Neuronal stem cell (in vitro differentiated cells): ENCODE data around the gene AKAP11.
"Not testable (repeated sequence)": the region's sequence is repeated elsewhere in the genome, so short reads cannot be mapped to it uniquely, and the experiment has no call there.

ENCODE experiments used
- DNase-seq: peaks from one replicate; pipeline ENCODE4 v3.0.0-alpha.2; 2013; ENCODE audit warnings: low spot score
- H2AFZ ChIP-seq: one replicate; pipeline ENCODE4 v1.6.1; 2013; ENCODE audit warnings: mild to moderate bottlenecking, low read length, inconsistent platforms
- H2AK5ac ChIP-seq: 2 replicates; pipeline ENCODE4 v1.6.1; 2013; ENCODE audit warnings: low read depth, mild to moderate bottlenecking, inconsistent platforms, low read length, moderate library complexity, mixed read lengths
- H2BK120ac ChIP-seq: 2 replicates; pipeline ENCODE4 v1.6.1; 2013; ENCODE audit warnings: low read depth, mild to moderate bottlenecking, inconsistent platforms, low read length, moderate library complexity, mixed read lengths
- H2BK12ac ChIP-seq: one replicate; pipeline ENCODE4 v1.6.1; 2013; ENCODE audit warnings: low read length, inconsistent platforms
- H2BK15ac ChIP-seq: 2 replicates; pipeline ENCODE4 v1.6.1; 2013; ENCODE audit warnings: mild to moderate bottlenecking, low read length, inconsistent platforms, mixed read lengths
- H2BK5ac ChIP-seq: one replicate; pipeline ENCODE4 v1.6.1; 2013; ENCODE audit warnings: inconsistent platforms, mild to moderate bottlenecking, low read length, moderate library complexity
- H3K14ac ChIP-seq: one replicate; pipeline ENCODE4 v1.6.1; 2013; ENCODE audit warnings: low read length, inconsistent platforms
- H3K18ac ChIP-seq: 2 replicates; pipeline ENCODE4 v1.6.1; 2013; ENCODE audit warnings: low read length, inconsistent platforms
- H3K23ac ChIP-seq: 2 replicates; pipeline ENCODE4 v1.6.1; 2013; ENCODE audit warnings: low read depth, mild to moderate bottlenecking, mixed read lengths, low read length, inconsistent platforms; ENCODE audit not compliant: poor library complexity
- H3K27ac ChIP-seq: replicated peaks from 3 replicates; pipeline ENCODE4 v1.5.1; 2013; ENCODE audit warnings: low read length, inconsistent platforms
- H3K27me3 ChIP-seq, 3 experiments: 2 replicates each; pipeline ENCODE4 v1.6.1; 2013; ENCODE audit warnings: low read length in 3 of 3, mild to moderate bottlenecking in 2 of 3, inconsistent platforms in 1 of 3, low read depth in 1 of 3, mixed read lengths in 1 of 3, moderate library complexity in 1 of 3; ENCODE audit not compliant: control insufficient read depth in 3 of 3, insufficient read depth in 3 of 3
- H3K36me3 ChIP-seq, 2 donors: replicated peaks in 1 of 2; 2 replicates each; pipeline ENCODE4 v1.6.1; 2013; ENCODE audit warnings: low read length in 2 of 2; ENCODE audit not compliant: control insufficient read depth in 2 of 2, insufficient read depth in 2 of 2
- H3K4ac ChIP-seq: 2 replicates; pipeline ENCODE4 v1.6.1; 2013; ENCODE audit warnings: inconsistent platforms, mild to moderate bottlenecking, low read length, moderate library complexity
- H3K4me1 ChIP-seq, 2 donors: 1 replicate in 1 of 2; 2 replicates in 1 of 2; pipeline ENCODE4 v1.6.1; 2013; ENCODE audit warnings: low read length in 2 of 2, low read depth in 1 of 2; ENCODE audit not compliant: control insufficient read depth in 2 of 2, insufficient read depth in 1 of 2
- H3K4me2 ChIP-seq: one replicate; pipeline ENCODE4 v1.6.1; 2013; ENCODE audit warnings: mild to moderate bottlenecking, low read length, inconsistent platforms; ENCODE audit not compliant: insufficient read depth, poor library complexity, severe bottlenecking
- H3K4me3 ChIP-seq, 2 donors: 2 replicates each; pipeline ENCODE4 v1.5.1; 2013; ENCODE audit warnings: low read length in 2 of 2, mild to moderate bottlenecking in 2 of 2, inconsistent platforms in 1 of 2, moderate library complexity in 1 of 2
- H3K79me1 ChIP-seq: one replicate; pipeline ENCODE4 v1.6.1; 2013; ENCODE audit warnings: low read depth, mild to moderate bottlenecking, inconsistent platforms, low read length, moderate library complexity
- H3K9ac ChIP-seq: one replicate; pipeline ENCODE4 v1.6.1; 2013; ENCODE audit warnings: mild to moderate bottlenecking, low read depth, low read length, inconsistent platforms; ENCODE audit not compliant: poor library complexity
- H3K9me3 ChIP-seq, 2 donors: replicated peaks in 1 of 2; 2 replicates each; pipeline versions ENCODE3 to v1.6.1; 2013; ENCODE audit warnings: low read length in 2 of 2, mild to moderate bottlenecking in 2 of 2, inconsistent platforms in 1 of 2, low read depth in 1 of 2, mixed read lengths in 1 of 2, moderate library complexity in 1 of 2; ENCODE audit not compliant: control insufficient read depth in 2 of 2, insufficient read depth in 1 of 2
- H4K8ac ChIP-seq: one replicate; pipeline ENCODE4 v1.6.1; 2013; ENCODE audit warnings: low read depth, mild to moderate bottlenecking, inconsistent platforms, low read length, moderate library complexity
- H4K91ac ChIP-seq: one replicate; pipeline ENCODE4 v1.6.1; 2013; ENCODE audit warnings: low read length, low read depth, mild to moderate bottlenecking, inconsistent platforms; ENCODE audit not compliant: poor library complexity
- WGBS, 2 donors: extraction: QIAGEN DNeasy Blood & Tissue Kit; methylation state at CpG; one replicate each; pipeline ENCODE4 v1.1.7; 2013; ENCODE audit warnings: missing lambda C conversion rate in 2 of 2, mixed read lengths in 1 of 2; ENCODE audit not compliant: insufficient read length in 2 of 2, insufficient replicate concordance in 1 of 2; ENCODE audit errors: extremely low coverage in 2 of 2; 5-methylcytosine and 5-hydroxymethylcytosine counted together

Gene AKAP11

DNA sequence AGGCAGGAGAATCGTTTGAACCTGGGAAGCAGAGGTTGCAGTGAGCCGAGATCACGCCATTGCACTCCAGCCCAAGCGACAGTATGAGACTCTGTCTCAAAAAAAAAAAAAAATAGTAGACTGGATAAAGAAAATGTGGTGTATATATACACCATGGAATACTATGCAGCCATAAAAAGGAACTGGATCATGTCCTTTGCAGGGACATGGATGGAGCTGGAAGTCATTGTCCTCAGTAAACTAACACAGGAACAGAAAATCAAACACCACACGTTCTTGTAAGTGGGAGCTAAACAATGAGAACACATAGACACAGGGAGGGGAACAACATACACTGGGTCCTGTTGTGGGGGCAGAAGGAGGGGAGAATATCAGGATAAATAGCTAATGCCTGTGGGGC lies 45.2 kb upstream of the AKAP11 start:
- DNase-seq, H3K14ac ChIP-seq, H3K18ac ChIP-seq, H3K23ac ChIP-seq, H4K8ac ChIP-seq, H3K4ac ChIP-seq, H2BK5ac ChIP-seq, H3K27ac ChIP-seq, H3K9ac ChIP-seq, H3K9me3 ChIP-seq, H2BK15ac ChIP-seq, H3K4me3 ChIP-seq, H2BK12ac ChIP-seq, H3K79me1 ChIP-seq, H2AK5ac ChIP-seq, H2BK120ac ChIP-seq, H3K4me1 ChIP-seq, H2AFZ ChIP-seq, H3K4me2 ChIP-seq, H4K91ac ChIP-seq, H3K27me3 ChIP-seq: not testable (repeated sequence)
- H3K36me3 ChIP-seq, result peaks cover 0 to 57% of the 10 kb centered on the region in 2 donors
- WGBS, 2 donors, result no CpG with 5 or more reads among the region's 5 CpGs

DNA sequence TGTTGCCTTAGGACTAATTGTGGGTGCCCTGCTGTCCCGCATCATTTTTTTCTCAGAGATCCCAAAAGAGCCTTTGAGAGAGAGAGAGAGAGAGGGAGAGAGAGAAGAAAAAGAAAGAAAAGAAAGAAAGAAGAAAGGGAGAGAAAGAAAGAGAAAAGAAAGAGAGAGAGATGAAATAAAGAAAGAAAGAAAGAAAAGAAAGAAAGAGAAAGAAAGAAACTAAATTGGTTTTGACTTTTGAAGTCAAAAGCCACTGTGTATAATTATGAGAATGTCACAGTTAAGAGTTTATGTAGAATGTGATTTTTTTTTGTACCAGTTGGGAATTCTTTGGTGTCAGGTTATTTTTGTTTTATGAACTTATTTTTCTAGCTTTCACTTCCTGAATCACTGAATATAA lies 43.4 kb upstream of the AKAP11 start:
- no peak overlapping the region for H3K4me2 ChIP-seq
- no peak overlapping the region for H2AFZ ChIP-seq
- no peak overlapping the region for H3K4me3 ChIP-seq
- no peak overlapping the region for H2BK5ac ChIP-seq
- no peak for DNase-seq
- no peak overlapping the region for H2BK15ac ChIP-seq
- H3K23ac ChIP-seq, result no peak overlapping the region
- H3K4ac ChIP-seq, result no peak overlapping the region
- H3K14ac ChIP-seq, result no peak overlapping the region
- WGBS, 2 donors, result no CpG with 5 or more reads among the region's 1 CpG
- no peak overlapping the region for H3K27ac ChIP-seq
- peaks cover 0 to 46% of the 10 kb centered on the region in 2 donors for H3K36me3 ChIP-seq
- H2AK5ac ChIP-seq, result no peak overlapping the region
- no peaks in the 10 kb centered on the region for H3K79me1 ChIP-seq
- H3K18ac ChIP-seq, result no peak overlapping the region
- H2BK12ac ChIP-seq, result no peak overlapping the region
- H3K9me3 ChIP-seq, result no peaks in the 10 kb centered on the region
- H3K27me3 ChIP-seq, result no peaks in the 10 kb centered on the region
- no peak overlapping the region for H4K8ac ChIP-seq
- no peak overlapping the region for H3K9ac ChIP-seq
- H3K4me1 ChIP-seq, result no peaks in the 10 kb centered on the region
- H2BK120ac ChIP-seq, result no peak overlapping the region
- no peak overlapping the region for H4K91ac ChIP-seq

DNA sequence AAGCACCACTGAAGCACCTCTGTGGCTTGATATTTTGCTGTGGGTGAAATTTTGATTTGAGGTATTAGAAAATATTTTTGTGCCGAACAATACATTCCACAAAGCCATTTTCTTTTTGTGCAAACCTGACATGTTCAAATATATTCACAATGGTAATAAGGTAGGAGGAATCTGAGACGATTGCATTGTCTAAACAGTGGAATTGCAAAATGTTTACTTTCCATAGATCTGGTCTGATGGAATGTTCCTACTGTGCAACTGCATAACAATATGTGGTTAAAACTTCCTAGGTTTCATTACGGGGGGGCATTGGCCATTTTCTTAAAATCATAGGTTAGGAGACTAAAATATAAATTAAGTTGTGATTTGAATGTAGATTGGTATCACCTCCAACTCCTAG lies 42.7 kb upstream of the AKAP11 start:
- H3K9ac ChIP-seq, result no peak overlapping the region
- no peak overlapping the region for H3K23ac ChIP-seq
- H3K36me3 ChIP-seq, result peaks cover 0 to 38% of the 10 kb centered on the region in 2 donors
- no CpG with 5 or more reads among the region's 3 CpGs for WGBS, 2 donors
- no peak overlapping the region for H2BK12ac ChIP-seq
- no peak overlapping the region for H3K4ac ChIP-seq
- no peak overlapping the region for H3K14ac ChIP-seq
- H3K27ac ChIP-seq, result no peak overlapping the region
- no peak overlapping the region for H2BK120ac ChIP-seq
- H4K91ac ChIP-seq, result no peak overlapping the region
- H3K18ac ChIP-seq, result no peak overlapping the region
- H3K4me1 ChIP-seq, result no peaks in the 10 kb centered on the region
- no peak overlapping the region for H2BK15ac ChIP-seq
- no peak overlapping the region for H3K4me2 ChIP-seq
- H2AK5ac ChIP-seq, result no peak overlapping the region
- H4K8ac ChIP-seq, result no peak overlapping the region
- no peak for DNase-seq
- no peak overlapping the region for H2BK5ac ChIP-seq
- H3K79me1 ChIP-seq, result no peaks in the 10 kb centered on the region
- H3K27me3 ChIP-seq, result no peaks in the 10 kb centered on the region
- H2AFZ ChIP-seq, result no peak overlapping the region
- H3K9me3 ChIP-seq, result no peaks in the 10 kb centered on the region
- H3K4me3 ChIP-seq, result no peak overlapping the region

DNA sequence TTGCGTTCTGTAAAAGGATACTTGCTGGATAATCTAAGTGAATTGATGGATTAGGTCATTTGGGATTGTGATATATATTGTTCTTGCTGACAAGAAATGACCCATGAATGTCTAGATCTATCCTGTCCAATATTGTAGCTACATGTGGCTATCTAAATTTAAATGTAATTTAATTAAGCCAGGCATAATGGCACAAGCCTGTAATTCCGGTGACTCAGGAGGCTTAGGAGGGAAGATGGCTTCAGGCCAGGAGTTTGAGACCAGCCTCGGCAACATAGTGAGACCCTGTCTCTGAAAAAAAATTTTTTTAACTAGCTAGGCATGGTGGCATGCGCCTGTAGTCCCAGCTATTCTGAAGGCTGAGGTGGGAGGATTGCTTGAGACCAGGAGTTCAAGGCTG lies 39.3 kb upstream of the AKAP11 start:
- Histone ChIP-seq H3K18ac (no peak overlapping the region), H3K4me3 (no peak overlapping the region), H2BK5ac (no peak overlapping the region), H4K91ac (no peak overlapping the region), H3K27ac (no peak overlapping the region), H2AFZ (no peak overlapping the region), H3K4me1 (no peaks in the 10 kb centered on the region), H3K9ac (no peak overlapping the region), H3K9me3 (no peaks in the 10 kb centered on the region), H3K36me3 (peaks cover 0 to 23% of the 10 kb centered on the region in 2 donors), H2BK12ac (no peak overlapping the region), H3K4ac (no peak overlapping the region), H2BK15ac (no peak overlapping the region), H4K8ac (no peak overlapping the region), H3K79me1 (no peaks in the 10 kb centered on the region), H3K27me3 (no peaks in the 10 kb centered on the region), H3K4me2 (no peak overlapping the region), H3K14ac (no peak overlapping the region), H2BK120ac (no peak overlapping the region), H2AK5ac (no peak overlapping the region), H3K23ac (no peak overlapping the region)
- no peak for DNase-seq
- WGBS, 2 donors, result no CpG with 5 or more reads among the region's 4 CpGs
